Measurements from ENCODE around the gene BCL2L11. TPM values are rescaled to one million over a fixed set of nuclear protein-coding genes. Genes with fewer than 3 reads are reported as not detected.

BCL2L11 gene
- total RNA-seq, 1 experiment from 2014 or later = 21.2 TPM

GRCh38 chr2:111157798-111158197 lies 37.1 kb downstream of the BCL2L11 start:
- H4K20me1 ChIP-seq (ENCODE audit: control insufficient read depth, insufficient read depth, insufficient read length) = no peaks in the 10 kb centered on the region
- no peak overlapping the region for H3K4ac ChIP-seq (ENCODE audit: low read depth, low read length)

More at GRCh38 chr2:111157798-111158197, 37.1 kb downstream of the BCL2L11 start:
- Histone ChIP-seq H2BK12ac (ENCODE audit: insufficient read length, low read depth, low read length) (no peak overlapping the region), H4K91ac (ENCODE audit: insufficient read length, low read depth, low read length) (no peak overlapping the region), H2AK5ac (ENCODE audit: insufficient read length, low read length) (no peak overlapping the region), H3K18ac (ENCODE audit: insufficient read length, low read depth, low read length) (no peak overlapping the region), H3K4me2 (ENCODE audit: insufficient read depth, insufficient read length, low read length) (no peak overlapping the region), H3K23ac (ENCODE audit: insufficient read length, low read depth, low read length) (no peak overlapping the region), H2BK15ac (ENCODE audit: low read depth, low read length) (no peak overlapping the region), H3K14ac (ENCODE audit: insufficient read depth, low read length) (no peak overlapping the region), H2AFZ (ENCODE audit: low read length) (no peak overlapping the region), H3K79me1 (ENCODE audit: insufficient read depth, low read depth, low read length, poor library complexity, severe bottlenecking) (peaks cover 5% of the 10 kb centered on the region), H3T11ph (ENCODE audit: low read length) (no peak overlapping the region), H2BK120ac (ENCODE audit: low read depth, low read length, poor library complexity, severe bottlenecking) (no peak overlapping the region), H4K8ac (replicated peaks; ENCODE audit: insufficient read length, low read depth, low read length) (no peak overlapping the region), H3K23me2 (ENCODE audit: insufficient read length, low read depth, low read length, poor library complexity, severe bottlenecking) (no peaks in the 10 kb centered on the region), H3K4me1 (ENCODE audit: insufficient read depth, low read length) (peaks cover 5% of the 10 kb centered on the region; the same call in 1 of the 2 replicates), H2BK5ac (ENCODE audit: insufficient read length, low read length) (no peak overlapping the region), H2BK20ac (ENCODE audit: low read depth, low read length, poor library complexity, severe bottlenecking) (no peak overlapping the region), H3K56ac (ENCODE audit: insufficient read length, low read depth, low read length) (no peak overlapping the region), H3K79me2 (ENCODE audit: insufficient read depth, low read length) (no peaks in the 10 kb centered on the region), H3K9ac (ENCODE audit: extremely low read depth, insufficient read length, low read length) (no peak overlapping the region), H3K9me3 (ENCODE audit: control insufficient read depth, low read depth, low read length) (no peaks in the 10 kb centered on the region), H3K27me3 (ENCODE audit: insufficient read depth, low read length) (no peaks in the 10 kb centered on the region), H3K27ac (ENCODE audit: insufficient read length, low read depth, low read length) (no peak overlapping the region), H4K5ac (ENCODE audit: insufficient read length, low read depth, low read length) (no peak overlapping the region)
- Mint-ChIP-seq H3K4me3 (no peak overlapping the region), H3K27ac (no peak overlapping the region; a peak in 1 of 7 replicates), H3K27me3 (ENCODE audit: low read depth) (no peaks in the 10 kb centered on the region), H3K4me1 (peaks cover 23 to 35% of the 10 kb centered on the region in 2 experiments), H3K9me3 (no peaks in the 10 kb centered on the region), H3K36me3 (ENCODE audit: insufficient read depth in 1 of 3, low read depth in 3 of 3) (peaks cover 19 to 79% (median 66%) of the 10 kb centered on the region in 3 experiments; a peak in 6 of 7 replicates)
- DNase-seq = no peak
- WGBS (ENCODE audit: extremely low coverage, insufficient read length, low lambda C conversion rate) = no CpG with 5 or more reads among the region's 2 CpGs
- TF ChIP-seq CTCF (conservative IDR thresholded peaks at IDR 0.05) = no peak

All from H9 (cell line).